Fibroblast of lung (primary cell): ENCODE data around the gene CEP170.
"Not testable (repeated sequence)": the region's sequence is repeated elsewhere in the genome, so short reads cannot be mapped to it uniquely, and the experiment has no call there.

ENCODE experiments used
- CTCF ChIP-seq, 2 donors: IDR thresholded peaks in 1 of 2; conservative IDR thresholded peaks in 1 of 2; 1 replicate in 1 of 2; 2 replicates in 1 of 2; pipeline ENCODE4 v1.5.1; 2011 to 2012; ENCODE audit warnings: low read length in 2 of 2, control low read depth in 1 of 2, inconsistent platforms in 1 of 2, low read depth in 1 of 2, mild to moderate bottlenecking in 1 of 2
- EZH2 ChIP-seq: IDR thresholded peaks from 2 replicates; pipeline ENCODE4 v1.5.1; 2012; ENCODE audit warnings: low read length, control low read depth, mild to moderate bottlenecking; ENCODE audit errors: missing control alignments

- TF ChIP-seq CTCF (conservative IDR thresholded peaks at IDR 0.05 in 1 of 2, IDR thresholded peaks at IDR 0.05 in 1 of 2; ENCODE audit: low read depth in 1 of 2, low read length in 2 of 2); EZH2: not testable (repeated sequence)
These were observed 50.7 kb downstream of the CEP170 start for GRCh38 chr1:243204336-243204735.
